ENCODE measurements around the gene KLRD1.
"Not testable (repeated sequence)": the region's sequence is repeated elsewhere in the genome, so short reads cannot be mapped to it uniquely, and the experiment has no call there.

KLRD1 gene

DNA sequence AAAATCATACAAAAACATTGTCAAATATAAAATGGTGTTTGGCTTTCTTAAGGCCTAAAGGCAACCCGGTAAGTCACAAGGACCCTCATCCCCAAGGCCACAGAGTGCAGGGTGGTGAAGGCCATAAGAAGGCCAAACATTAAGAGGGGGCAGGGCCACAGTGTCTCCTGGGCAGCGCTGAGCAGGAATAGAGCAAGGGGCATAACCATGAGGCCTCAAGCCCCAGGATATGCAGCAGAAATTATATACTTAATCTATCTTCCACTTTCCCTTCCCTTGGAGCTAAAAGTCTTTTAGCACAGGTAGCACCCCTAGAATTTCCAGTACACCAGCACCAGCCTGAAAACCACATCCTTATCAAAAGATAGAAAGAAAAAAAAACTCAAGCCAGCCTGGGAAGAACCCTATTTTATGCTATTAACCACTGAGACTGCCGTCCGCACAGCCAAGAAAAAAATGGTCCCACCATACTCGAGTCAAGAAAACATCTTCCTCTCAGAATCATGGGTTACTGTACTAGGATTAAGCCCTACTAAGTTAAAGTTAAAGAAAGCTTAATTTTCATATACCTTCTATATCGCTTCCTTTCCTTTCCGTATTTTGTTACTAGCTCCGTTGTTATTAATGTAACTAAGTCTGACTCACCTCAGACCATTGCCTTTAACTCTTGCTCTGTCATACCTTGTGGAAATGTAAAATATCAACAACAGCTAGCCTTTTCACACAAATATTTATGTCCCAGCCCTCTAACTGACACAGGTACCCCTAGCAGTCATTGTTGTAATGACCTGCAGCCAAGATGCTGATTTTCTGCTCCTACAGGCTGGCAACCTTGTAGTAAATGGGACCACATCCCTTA, 62.1 kb downstream of the KLRD1 start:
- DNase-seq, result no peak

DNA sequence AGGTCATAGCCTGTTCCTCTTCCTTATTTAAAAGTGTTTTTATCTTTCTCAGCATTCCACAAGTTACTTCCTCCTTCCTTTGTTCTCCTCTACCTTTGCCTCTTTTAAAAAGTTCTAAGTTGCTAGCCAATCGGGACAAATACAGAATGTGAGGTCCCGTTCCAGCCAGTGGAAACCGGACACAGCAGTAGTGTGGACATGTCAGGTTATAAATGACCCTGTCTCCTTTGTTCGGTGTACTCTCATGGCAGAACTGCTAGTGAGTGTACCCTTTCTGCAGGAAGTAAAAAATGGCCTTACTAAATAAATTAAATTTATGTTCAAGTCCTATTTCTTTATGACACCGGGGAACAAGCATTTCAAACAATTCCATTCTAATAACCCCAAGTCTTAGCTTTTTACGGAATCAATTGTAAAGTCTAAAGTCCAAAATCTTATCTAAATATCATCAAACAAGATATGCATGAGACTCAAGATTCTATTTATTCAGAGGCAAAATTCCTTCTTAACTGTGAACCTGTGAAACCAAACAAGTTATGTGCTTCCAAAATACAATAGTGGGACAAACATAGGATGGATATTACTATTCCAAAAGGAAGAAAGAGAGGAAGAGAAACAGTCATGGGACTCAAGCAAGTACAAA, 64.3 kb downstream of the KLRD1 start:
- DNase-seq, result not testable (repeated sequence)

GRCh38 chr12:10372559-10372958, 64.9 kb downstream of the KLRD1 start:
- DNase-seq, result no peak

GRCh38 chr12:10374624-10375018, 67.0 kb downstream of the KLRD1 start:
- DNase-seq, result no peak

GRCh38 chr12:10378737-10379136, 71.1 kb downstream of the KLRD1 start:
- DNase-seq, result not testable (repeated sequence)
